K562 (cell line): ENCODE data around the gene GAB2. TPM values are rescaled to one million over a fixed set of nuclear protein-coding genes. Genes with fewer than 3 reads are reported as not detected.

Source experiments
- ATAC-seq: fragments of 200-7000 bp; cut with Tn5 transposase; 3 replicates; pipeline ENCODE4 v1.9.1; 2020; ENCODE audit warnings: moderate library complexity
- BruUV-seq: library from RNA; stranded (reverse); fragments of 400-500 nt; replicated peaks from 2 replicates; lab custom pipeline; 2021; lab: Mats Ljungman, UMichigan
- CTCF ChIA-PET: fragments of 300-600 bp; formaldehyde crosslinking; extraction: SDS; loops from one replicate; lab custom pipeline; 2021; ENCODE audit warnings: low intra/inter-chr PET ratio; lab: Yijun Ruan, JAX
- POLR2A ChIA-PET: fragments of 300-600, 350-650 bp; sonication (Branson Sonifier 250); formaldehyde crosslinking; extraction: SDS; loops from one replicate; lab custom pipeline; 2021; ENCODE audit warnings: antibody characterized with exemption, inconsistent platforms; lab: Yijun Ruan, JAX
- DNase-seq, 4 experiments: peaks; one replicate each; pipeline versions ENCODE4 v3.0.0 to v3.0.0-alpha.2; 2011 to 2018; ENCODE audit warnings: low spot score in 3 of 4, mixed read lengths in 3 of 4; ENCODE audit errors: extremely low read depth in 1 of 4
- FAIRE-seq: peaks from 2 replicates; lab custom pipeline; 2011; peaks lifted over from hg19 to GRCh38; lab: Jason Lieb, UNC
- H2AFZ ChIP-seq: 2 replicates; pipeline ENCODE4 v1.6.0; 2011; ENCODE audit warnings: low read depth, low read length, control low read depth, inconsistent platforms
- H3K27ac ChIP-seq: fragments of 200-600 bp; 3 replicates; pipeline ENCODE4 v1.8.0; 2011; ENCODE audit warnings: low read depth, mild to moderate bottlenecking, control low read depth, inconsistent platforms, low read length, moderate library complexity, mixed read lengths; ENCODE audit errors: extremely low read depth
- H3K27me3 ChIP-seq, 2 experiments: fragments of 300-600 bp in 1 of 2; 2 replicates in 1 of 2; 3 replicates in 1 of 2; pipeline versions ENCODE4 v1.6.0 to v1.8.0; 2011; ENCODE audit warnings: inconsistent platforms in 2 of 2, low read length in 2 of 2, mild to moderate bottlenecking in 1 of 2, mixed read lengths in 1 of 2, moderate library complexity in 1 of 2; ENCODE audit not compliant: control insufficient read depth in 2 of 2, insufficient read depth in 2 of 2
- H3K36me3 ChIP-seq: fragments of 300-600 bp; 3 replicates; pipeline ENCODE4 v1.8.0; 2011; ENCODE audit warnings: mild to moderate bottlenecking, low read length, inconsistent platforms; ENCODE audit not compliant: control insufficient read depth, insufficient read depth
- H3K4me1 ChIP-seq, 2 experiments: fragments of 200-600 bp in 1 of 2; replicated peaks in 1 of 2; 2 replicates in 1 of 2; 3 replicates in 1 of 2; pipeline versions ENCODE4 v1.5.1 to v1.8.0; 2011; ENCODE audit warnings: inconsistent platforms in 2 of 2, low read length in 2 of 2, mild to moderate bottlenecking in 1 of 2, mixed read lengths in 1 of 2, moderate library complexity in 1 of 2; ENCODE audit not compliant: control insufficient read depth in 2 of 2, insufficient read depth in 2 of 2
- H3K4me2 ChIP-seq: 2 replicates; pipeline ENCODE4 v1.6.1; 2011; ENCODE audit warnings: low read length, control low read depth, inconsistent platforms, mixed read lengths; ENCODE audit not compliant: insufficient read depth
- H3K4me3 ChIP-seq: fragments of 200-600 bp; sonication (generic), shearing (Covaris generic); 2 replicates; pipeline ENCODE4 v1.5.1; 2016; ENCODE audit warnings: control low read depth, inconsistent platforms
- H3K79me2 ChIP-seq: fragments of 200-600 bp; 3 replicates; pipeline ENCODE4 v1.8.0; 2011; ENCODE audit warnings: low read length, inconsistent platforms; ENCODE audit not compliant: control insufficient read depth, insufficient read depth
- H3K9ac ChIP-seq, 2 experiments: 2 replicates each; pipeline versions ENCODE4 v1.6.0 to v1.6.1; 2011; ENCODE audit warnings: low read depth in 2 of 2, low read length in 2 of 2, control low read depth in 1 of 2, inconsistent platforms in 1 of 2, mild to moderate bottlenecking in 1 of 2, mixed read lengths in 1 of 2; ENCODE audit not compliant: insufficient read depth in 1 of 2
- H3K9me1 ChIP-seq: one replicate; pipeline ENCODE4 v1.6.0; 2011; ENCODE audit warnings: inconsistent platforms, mild to moderate bottlenecking, low read length, moderate library complexity; ENCODE audit not compliant: control insufficient read depth, insufficient read depth
- H3K9me3 ChIP-seq: replicated peaks from 2 replicates; pipeline ENCODE4 v1.5.1; 2011; ENCODE audit warnings: low read depth, low read length, inconsistent platforms; ENCODE audit not compliant: control insufficient read depth, insufficient read depth
- H4K20me1 ChIP-seq: replicated peaks from 2 replicates; pipeline ENCODE4 v1.6.1; 2011; ENCODE audit warnings: low read length, inconsistent platforms, mixed read lengths; ENCODE audit not compliant: control insufficient read depth, insufficient read depth
- ARID2 ChIP-seq: fragments of 450-650 bp; IDR thresholded peaks from 2 replicates; pipeline ENCODE4 v1.6.1; 2017; ENCODE audit warnings: antibody characterized with exemption, mild to moderate bottlenecking
- MBD1 ChIP-seq: fragments of 250-450 bp; sonication (Bioruptor Pico); IDR thresholded peaks from 2 replicates; pipeline ENCODE4 v1.8.0; 2022; ENCODE audit warnings: inconsistent platforms
- MECOM ChIP-seq: fragments of 250-450 bp; sonication (Bioruptor Pico); IDR thresholded peaks from 2 replicates; pipeline ENCODE4 v1.8.0; 2022; ENCODE audit warnings: inconsistent platforms
- NCOR1 ChIP-seq: fragments of 450-650 bp; IDR thresholded peaks from 2 replicates; pipeline ENCODE4 v1.6.1; 2016; ENCODE audit warnings: mild to moderate bottlenecking, moderate library complexity
- RERE ChIP-seq: sonication (generic); formaldehyde crosslinking; IDR thresholded peaks from 2 replicates; pipeline ENCODE4 v1.8.0; 2023; ENCODE audit warnings: missing genetic modification reagents, mild to moderate bottlenecking, borderline replicate concordance
- TBP ChIP-seq: optimal IDR thresholded peaks from 2 replicates; pipeline ENCODE3; 2011; ENCODE audit warnings: low read depth, low read length, improper control_type of control experiment
- TSC22D4 ChIP-seq: fragments of 450-650 bp; IDR thresholded peaks from 2 replicates; pipeline ENCODE4 v1.6.1; 2016; ENCODE audit warnings: missing genetic modification characterization, missing biosample characterization, control low read depth
- WGBS: fragments of 100-300 bp; shearing (Covaris generic); methylation state at CpG from one replicate; pipeline ENCODE4 v1.1.6; 2016; ENCODE audit warnings: low coverage, mixed read lengths; ENCODE audit not compliant: insufficient coverage; ENCODE audit errors: missing lambda C conversion rate; 5-methylcytosine and 5-hydroxymethylcytosine counted together
- in situ Hi-C: fragments of 300-500 bp; cut with MboI; formaldehyde crosslinking; loops from 4 replicates; pipeline ENCODE4 v1.15.0; 2018; ENCODE audit warnings: inconsistent platforms, mixed read lengths
- intact Hi-C: fragments of 100-400 bp; cut with micrococcal nuclease; formaldehyde crosslinking; loops from 2 replicates; pipeline ENCODE4 v1.14.2; 2022
- polyA plus RNA-seq, 8 experiments: library from polyadenylated mRNA; depleted of rRNA in 4 of 8; stranded (reverse) in 5 of 8; unstranded in 3 of 8; fragments of >200 nt; fragmentation: Nextera tagmentation in 2 of 8; fragmentation: Illumina TruSeq in 1 of 8; extraction: Ambion mirVana in 2 of 8; extraction: Trizol in 1 of 8; gene quantifications; 2 replicates each; pipeline versions ENCODE4 v1.2.1 to v1.2.3, GENCODE V29; 2011 to 2014; ENCODE audit warnings: inconsistent platforms in 1 of 8, missing spikeins in 1 of 8
- total RNA-seq, 7 experiments: library from RNA; depleted of rRNA in 6 of 7; stranded (reverse); fragments of >200 nt in 6 of 7; fragmentation: Illumina TruSeq in 2 of 7; extraction: Trizol in 2 of 7; gene quantifications; 2 replicates each; pipeline versions ENCODE4 v1.2.1 to v1.2.3, GENCODE V29; 2011 to 2021; ENCODE audit warnings: low replicate concordance in 1 of 7

Gene GAB2
- total and polyA plus RNA-seq, 9 of the 15 experiments (the other 6 are each of a cell fraction or from before 2014, with no cell fraction given): 2.3 to 35.2 (median 16.1) TPM

- TF ChIP-seq RERE (CRISPR knock-in tag): no peak
Measured at GRCh38 chr11:78216571-78217287, 200.9 kb downstream of the GAB2 start (continued).

GRCh38 chr11:78216021-78216420, 201.6 kb downstream of the GAB2 start:
- Histone ChIP-seq H3K9ac (no peak overlapping the region), H3K9me1 (peaks cover 3% of the 10 kb centered on the region), H4K20me1 (no peaks in the 10 kb centered on the region), H2AFZ (no peak overlapping the region), H3K27me3 (no peaks in the 10 kb centered on the region), H3K79me2 (no peaks in the 10 kb centered on the region), H3K4me1 (peaks cover 3 to 12% of the 10 kb centered on the region in 2 experiments; a peak in 3 of 5 replicates), H3K36me3 (peaks cover 73% of the 10 kb centered on the region; the same call in 2 of the 3 replicates), H3K9me3 (no peaks in the 10 kb centered on the region), H3K4me2 (no peak overlapping the region), H3K4me3 (no peak overlapping the region), H3K27ac (no peak overlapping the region)
- no peak for ATAC-seq
- in situ Hi-C loops: no loop called here
- FAIRE-seq: no peak
- ChIA-PET POLR2A (interaction anchor here (0.5 to 1.6 kb wide), 4 partner anchors 9 to 32 kb away, joined by 3 to 4 read pairs (median 4); partner anchors contain the start of gene KCTD21), CTCF (no interaction called here)
- no peak for DNase-seq
- WGBS: 96% methylated on average over 3 of the region's 3 CpGs
- intact Hi-C loops: no loop called here
- TF ChIP-seq TSC22D4: no peak
- no peak for TF ChIP-seq NCOR1
- no peak for TF ChIP-seq TBP
- no peak for TF ChIP-seq ARID2
- no peak for TF ChIP-seq MBD1 (CRISPR knock-in tag)
- TF ChIP-seq MECOM (CRISPR knock-in tag): no peak
- BruUV-seq: no TSS peak
